ENCODE results near the gene PFKL.

GRCh38 chr21:44295163-44295573, 4.7 kb upstream of the PFKL start:
- TF ChIP-seq CTCF (IDR thresholded peaks at IDR 0.05) (no peak), POLR2A (IDR thresholded peaks at IDR 0.05) (no peak), POLR2AphosphoS5 (IDR thresholded peaks at IDR 0.05) (no peak)
